Hindlimb muscle (tissue), 1 donor: ENCODE results near the gene FARS2. TPM values are rescaled to one million over a fixed set of nuclear protein-coding genes. Genes with fewer than 3 reads are reported as not detected.

ENCODE experiments used
- DNase-seq: peaks from one replicate; pipeline ENCODE4 v3.0.0-alpha.2; 2013
- polyA plus RNA-seq: library from polyadenylated mRNA; unstranded; fragments of 120-200 nt; gene quantifications from one replicate; pipeline ENCODE4 v1.2.1, GENCODE V29; 2013; ENCODE audit not compliant: insufficient read length

FARS2 gene
- polyA plus RNA-seq, 1 donor = 12.0 TPM

DNA sequence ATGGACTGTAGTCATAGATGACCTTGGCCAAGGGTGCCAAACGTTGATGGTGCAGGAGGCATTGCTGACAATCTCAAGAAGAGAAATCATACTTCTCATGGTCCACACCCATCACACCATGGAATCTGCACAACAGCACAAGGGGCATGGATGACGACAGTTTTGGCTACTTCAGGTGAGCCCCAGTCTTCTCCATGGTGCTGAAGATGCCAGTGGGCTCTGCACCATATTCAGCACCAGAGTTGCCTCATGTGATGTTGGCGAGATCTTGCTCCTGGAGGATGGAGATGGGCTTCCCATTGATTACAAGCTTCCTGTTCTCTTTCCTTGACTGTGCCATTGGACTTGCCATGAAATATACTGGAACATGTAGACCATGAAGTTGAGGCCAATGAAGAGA, 556.6 kb downstream of the FARS2 start:
- DNase-seq = no peak

GRCh38 chr6:5818959-5819358, 557.6 kb downstream of the FARS2 start:
- no peak for DNase-seq

Other genes starting within 250 kb of the FARS2 start
- gene PPP1R3G, start 176.2 kb upstream of the FARS2 start, polyA plus RNA-seq = 1.9 TPM
- 20.5 TPM for gene LYRM4, start 563 bp upstream of the FARS2 start, polyA plus RNA-seq